Stimulated activated CD4-positive, alpha-beta T cell treated with anti-CD3 and anti-CD28 coated beads, Interleukin-1b, Interleukin-23, amount 100 ng/mL, for 24 hours (primary cell): Measurements from ENCODE around the gene ZNF256.

Source experiments
- DNase-seq, 4 experiments: peaks; one replicate each; pipeline ENCODE4 v3.0.0-alpha.2; 2020; ENCODE audit warnings: low read depth in 4 of 4, low spot score in 1 of 4

ZNF256 gene

DNA sequence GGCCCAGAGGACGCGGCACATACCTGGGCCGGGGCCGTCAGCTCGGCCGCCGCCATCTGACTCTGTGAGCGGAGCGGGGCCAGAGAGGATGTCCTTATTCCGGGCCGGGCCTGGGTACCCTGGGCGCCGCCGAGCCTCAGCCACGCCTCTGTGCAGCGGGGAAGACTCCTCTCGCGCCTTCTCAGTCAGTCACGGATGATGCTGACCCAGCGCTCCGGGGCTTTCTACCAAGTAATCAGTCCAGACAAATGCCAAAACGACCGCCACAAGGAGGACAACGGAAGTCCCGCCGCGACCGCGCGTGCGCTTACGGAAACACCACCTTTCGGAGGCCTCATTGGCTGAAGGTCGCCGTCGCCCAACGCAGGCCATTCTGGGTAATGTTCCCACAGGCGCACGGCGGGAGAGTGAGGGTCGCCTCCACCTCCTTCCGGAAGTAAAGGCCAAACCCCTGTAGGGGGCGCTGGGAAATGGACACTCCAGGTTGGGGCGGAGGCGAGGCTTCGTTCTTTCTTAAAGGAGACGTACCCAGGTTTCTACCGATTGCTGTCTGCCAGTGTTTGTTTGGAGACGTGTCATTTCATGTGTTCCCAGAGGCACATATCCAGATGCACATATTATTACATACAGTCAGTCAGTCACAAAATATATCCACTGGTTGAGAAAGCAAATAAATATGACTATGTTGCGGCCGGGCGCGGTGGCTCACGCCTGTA lies at the start of gene ZNF256:
Gene ZNF256, minus strand, starts transcription at position 288 of the 716 bp plus-strand sequence. Its CDS starts 232 bp downstream, at position 56.
- peak; percentile 79 to 86 (median 84) for DNase-seq

DNA sequence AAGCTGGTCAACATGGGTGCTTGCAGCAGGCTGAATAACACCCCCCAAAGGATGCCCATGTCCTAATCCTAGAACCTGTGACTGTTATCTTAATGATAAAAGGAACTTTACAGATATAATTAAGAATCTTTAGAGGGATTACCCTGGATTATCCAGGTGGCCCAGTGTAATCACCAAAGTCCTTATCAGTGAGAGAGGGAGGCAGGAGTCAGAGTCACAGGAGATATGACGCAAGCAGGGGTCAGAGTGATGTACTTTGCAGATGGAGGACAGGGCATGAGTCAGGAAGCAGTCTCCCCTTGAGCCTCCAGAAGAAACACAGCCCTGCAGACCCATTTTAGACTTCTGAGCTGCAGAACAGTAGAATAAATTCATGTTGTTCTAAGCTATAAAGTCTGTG lies 45.3 kb upstream of the ZNF256 start:
- no peak for DNase-seq

DNA sequence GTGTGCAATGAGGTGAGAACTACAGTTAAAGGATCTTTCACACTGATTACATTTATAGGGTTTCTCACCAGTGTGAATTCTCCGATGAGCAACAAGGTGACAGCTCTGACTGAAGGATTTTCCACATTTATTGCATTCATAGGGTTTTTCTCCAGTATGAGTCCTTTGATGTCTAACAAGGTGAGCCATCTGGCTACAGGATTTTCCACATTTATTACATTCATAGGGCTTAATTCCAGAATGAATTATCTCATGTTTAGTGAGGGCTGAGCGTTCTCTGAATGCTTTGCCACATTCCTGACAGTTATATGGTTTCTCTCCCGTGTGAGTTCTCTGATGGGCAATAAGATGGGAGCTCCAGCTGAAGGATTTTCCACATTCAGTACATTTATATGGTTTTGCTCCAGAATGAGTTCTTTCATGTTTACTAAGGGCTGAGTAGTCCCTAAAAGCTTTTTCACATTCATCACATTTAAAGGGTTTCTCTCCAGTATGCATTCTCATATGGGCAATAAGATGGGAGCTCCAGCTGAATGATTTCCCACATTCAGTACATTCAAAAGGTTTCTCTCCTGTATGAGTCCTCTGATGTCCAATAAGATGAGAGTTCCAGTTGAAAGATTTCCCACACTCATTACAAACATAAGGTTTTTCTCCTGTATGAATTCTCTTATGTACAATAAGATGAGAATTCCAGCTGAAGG lies 31.2 kb upstream of the ZNF256 start:
- DNase-seq, result no peak

DNA sequence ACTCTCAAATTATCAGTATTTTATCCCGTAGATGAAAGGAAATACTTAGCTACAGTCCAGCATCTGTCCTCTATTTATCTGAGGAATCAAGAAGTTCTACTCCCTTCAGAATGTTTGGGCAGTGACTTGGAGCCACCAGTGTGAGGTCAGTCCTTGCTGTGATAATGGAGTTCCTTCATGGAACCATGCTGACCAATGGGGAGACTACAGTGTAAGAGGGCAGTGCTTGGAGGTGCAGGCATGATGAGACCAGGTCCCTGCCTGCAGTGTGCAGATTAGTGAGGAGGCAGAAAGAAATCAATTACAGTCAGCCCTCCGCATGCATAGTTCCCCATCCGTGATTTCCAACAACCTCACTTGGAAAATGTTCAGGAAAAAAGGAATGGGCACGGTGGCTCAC lies 26.9 kb upstream of the ZNF256 start, which contains the start of gene C19orf18:
Gene C19orf18, minus strand, starts transcription at position 101 of the 400 bp plus-strand sequence. CDS start 102 bp downstream, outside the sequence.
- no peak for DNase-seq

DNA sequence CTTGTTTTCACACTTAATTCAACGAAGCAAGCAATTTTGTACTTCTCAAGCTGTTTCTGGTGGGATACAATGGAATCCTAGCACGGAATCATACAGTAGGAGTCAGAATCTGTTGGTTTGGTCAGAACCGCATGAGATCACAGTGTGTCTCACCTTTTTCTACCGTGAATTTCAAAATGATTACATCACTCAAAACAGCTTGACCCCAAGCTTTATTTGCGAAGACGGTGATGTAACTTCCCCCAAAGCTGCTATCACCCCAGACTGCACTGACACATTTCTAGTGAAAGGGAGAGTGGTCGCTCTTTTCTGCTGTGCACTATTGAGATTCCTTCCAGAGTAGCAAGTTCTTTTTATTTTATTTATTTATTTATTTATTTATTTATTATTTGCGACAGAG lies 17.3 kb upstream of the ZNF256 start:
- DNase-seq, result no peak

DNA sequence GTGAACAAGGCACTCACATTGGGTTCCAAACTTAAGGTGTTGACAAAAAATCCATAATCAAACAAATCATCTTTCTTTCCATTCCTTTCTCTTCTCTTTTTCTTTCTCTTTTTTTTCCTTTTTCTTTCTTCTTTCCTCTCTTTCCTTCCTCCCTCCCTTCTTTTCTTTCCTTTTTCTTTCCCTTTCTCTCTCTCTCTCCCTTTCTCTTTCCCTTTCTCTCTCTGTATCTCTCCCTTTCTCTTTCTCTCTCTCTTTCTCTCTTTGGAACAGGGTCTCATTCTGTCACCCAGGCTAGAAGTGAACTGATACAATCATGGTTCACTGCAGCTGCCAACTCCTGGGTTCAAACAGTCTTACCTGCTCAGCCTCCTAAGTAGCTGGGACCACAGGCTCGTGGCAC lies 14.3 kb upstream of the ZNF256 start:
- no peak for DNase-seq

DNA sequence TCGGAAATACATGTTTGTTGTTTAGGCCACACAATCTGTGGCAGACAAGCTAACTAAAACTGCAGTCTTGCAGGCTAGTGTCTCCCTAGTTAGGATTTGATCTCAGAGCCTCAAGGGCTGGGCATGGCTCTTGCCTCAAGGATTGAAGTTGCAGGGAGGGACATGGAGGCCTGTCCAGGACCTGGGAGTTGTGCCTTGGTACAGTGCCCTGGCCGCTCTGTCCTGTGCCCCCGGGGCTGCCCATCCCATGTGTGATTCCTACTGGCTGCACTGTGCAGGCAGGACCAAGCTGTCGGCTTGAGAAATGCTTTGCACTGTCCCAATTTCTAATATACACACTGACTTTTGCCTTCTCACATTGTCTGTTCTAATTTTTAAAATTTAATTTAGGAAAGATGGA lies 7.5 kb upstream of the ZNF256 start:
- no peak for DNase-seq

DNA sequence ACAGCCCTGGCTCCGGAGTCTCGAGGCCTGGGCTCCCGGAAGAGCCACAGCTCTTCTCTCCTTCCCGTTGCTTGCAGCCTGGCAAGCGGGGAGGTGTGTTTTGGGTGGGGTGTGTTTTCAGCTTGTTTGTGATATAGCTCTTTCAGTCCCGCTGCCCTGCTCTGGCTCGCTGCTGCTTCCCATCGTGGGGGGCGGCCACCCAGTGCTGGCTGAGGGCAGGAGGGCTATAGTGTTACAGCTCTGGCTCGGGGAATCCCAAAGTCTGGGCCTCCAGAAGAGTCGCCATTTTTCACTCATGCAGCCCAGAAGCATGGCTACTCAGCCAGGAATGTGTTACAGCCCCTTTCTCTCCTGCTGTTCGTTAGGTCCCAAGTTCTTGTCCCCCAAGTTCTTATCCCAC lies 2.2 kb upstream of the ZNF256 start:
- no peak for DNase-seq

DNA sequence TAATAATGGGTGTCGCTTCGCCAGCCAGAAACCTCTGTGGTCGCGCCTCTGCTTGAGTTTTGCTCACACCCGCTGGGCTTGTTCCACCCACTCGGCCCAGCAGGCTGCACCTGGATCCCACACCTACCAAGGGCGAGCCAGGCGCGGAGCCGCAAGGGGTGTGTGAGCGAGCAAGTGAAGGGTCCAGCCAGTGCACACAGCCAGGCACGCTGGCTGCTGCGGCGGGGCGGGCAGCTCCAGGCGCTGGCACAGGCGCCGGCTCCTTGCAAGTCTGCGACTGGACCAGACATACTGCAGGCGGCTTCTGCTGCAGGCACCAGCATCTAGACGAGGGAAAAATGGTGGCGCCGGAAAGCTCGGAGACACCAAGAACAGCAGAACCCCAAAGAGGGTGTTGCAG lies 1.8 kb upstream of the ZNF256 start:
- no peak for DNase-seq

DNA sequence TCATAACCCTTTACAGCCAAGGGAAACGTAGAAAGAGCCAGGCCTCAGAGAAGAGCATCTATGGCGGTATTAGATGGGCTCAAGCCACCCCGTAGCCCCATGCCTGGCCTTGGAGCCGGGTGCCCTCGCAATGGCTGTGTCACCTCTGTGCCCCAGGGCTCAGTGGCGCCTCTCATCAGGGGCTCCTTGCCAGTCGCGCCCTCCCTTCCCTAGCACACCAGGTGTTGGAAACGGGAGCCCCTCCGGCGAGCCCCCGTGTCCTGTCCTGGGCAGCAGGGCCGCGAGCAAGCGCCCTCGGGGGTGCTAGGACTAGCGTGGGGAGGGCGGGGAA lies 453 bp downstream of the ZNF256 start:
- no peak for DNase-seq

DNA sequence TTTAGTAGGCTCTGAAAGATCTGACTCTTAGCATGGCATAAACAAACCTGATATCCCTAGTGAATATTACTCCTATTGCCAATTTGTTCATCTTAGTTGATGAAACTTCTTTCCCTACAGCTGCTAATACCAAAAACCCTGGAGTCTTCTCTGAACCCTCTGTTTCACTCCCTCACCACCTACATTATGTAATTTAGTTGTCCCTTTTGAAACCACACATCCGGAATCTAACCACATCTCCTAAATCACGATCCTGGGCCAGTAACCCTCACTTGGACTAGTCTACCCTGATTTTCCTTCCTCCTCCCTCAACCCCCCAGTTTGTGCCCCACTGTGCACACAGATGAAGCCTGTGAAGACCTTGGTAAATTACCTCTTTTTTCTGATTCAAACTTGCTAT lies 1.2 kb downstream of the ZNF256 start:
- DNase-seq, result no peak

DNA sequence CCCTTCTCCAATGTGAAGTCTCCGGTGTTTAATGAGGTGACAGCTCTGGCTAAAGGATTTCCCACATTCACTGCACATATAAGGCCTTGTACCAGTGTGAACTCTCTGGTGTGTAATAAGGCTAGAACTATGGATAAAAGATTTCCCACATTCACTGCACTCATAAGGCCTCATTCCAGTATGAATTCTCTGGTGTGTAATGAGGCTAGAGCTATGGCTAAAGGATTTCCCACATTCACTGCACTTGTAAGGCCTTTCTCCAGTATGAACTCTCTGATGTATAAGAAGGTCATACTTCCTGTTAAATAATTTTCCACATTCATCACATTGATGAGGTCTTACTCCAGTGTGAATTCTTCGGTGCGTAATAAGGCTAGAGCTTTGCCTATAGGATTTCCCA lies 5.9 kb downstream of the ZNF256 start:
- DNase-seq, result no peak

DNA sequence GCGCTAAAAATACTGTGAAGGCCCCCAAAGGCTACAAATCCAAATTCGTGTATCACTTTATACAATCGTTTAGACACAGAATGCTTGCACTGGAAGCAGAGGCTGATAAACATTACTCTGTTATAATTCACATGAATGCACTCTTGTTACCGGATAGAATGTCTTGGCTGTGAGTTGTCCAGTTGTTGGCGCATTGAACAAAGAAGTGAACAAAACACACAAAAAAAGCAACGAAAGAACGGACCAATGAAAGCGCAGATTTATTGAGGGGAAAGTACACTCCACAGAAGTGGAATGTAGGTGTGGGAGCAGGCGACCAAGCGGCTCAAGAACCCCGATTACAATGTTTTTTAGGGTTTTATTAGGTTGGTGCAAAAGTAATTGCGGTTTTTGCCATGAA lies 11.8 kb downstream of the ZNF256 start:
- DNase-seq, result no peak

DNA sequence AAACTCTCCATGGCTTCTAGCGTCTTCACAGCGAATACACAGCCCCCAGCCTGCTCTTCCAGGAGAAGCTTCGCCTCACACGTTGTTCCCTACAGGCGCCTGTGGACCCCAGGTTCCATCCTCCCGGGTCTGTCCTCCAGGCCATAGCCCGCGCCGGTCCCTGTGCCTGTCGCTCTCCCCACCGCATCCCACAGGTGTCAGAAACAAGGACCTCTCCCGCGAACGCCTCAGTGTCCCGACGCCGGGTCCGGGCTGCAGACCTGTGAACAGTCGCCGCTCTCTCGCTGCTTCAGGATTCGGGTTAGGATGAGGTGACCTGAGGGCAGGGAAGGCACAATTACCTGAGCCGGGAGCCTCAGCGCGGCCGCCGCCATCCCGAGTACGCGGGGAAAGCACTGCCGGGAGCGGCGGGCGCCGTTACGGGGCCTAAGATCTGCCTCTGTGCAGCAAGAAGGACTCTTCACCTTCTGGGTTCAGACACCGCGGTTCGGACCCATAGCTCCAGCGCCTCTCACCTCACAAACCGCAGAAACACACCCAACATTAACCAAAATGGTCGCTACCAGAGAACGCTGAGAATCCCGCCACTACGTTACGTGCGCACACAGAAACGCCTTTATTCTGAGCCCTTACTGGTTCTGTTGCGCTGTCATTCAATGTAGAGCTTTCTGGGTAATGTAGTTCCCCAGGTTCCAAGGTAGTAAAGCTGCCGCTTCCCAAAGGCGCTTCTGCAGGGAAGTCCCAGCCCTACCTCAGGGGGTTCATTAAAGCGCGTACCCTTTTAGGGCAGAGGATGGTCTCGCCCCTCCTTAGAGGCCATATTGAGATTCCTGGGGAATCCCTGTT lies 12.5 kb downstream of the ZNF256 start, which contains the start of gene ZNF418:
Gene ZNF418, minus strand, starts transcription at position 583 of the 846 bp plus-strand sequence. CDS start 1,580 bp downstream, outside the sequence.
- peak in 1 of 4 experiments; percentile 8 for DNase-seq

DNA sequence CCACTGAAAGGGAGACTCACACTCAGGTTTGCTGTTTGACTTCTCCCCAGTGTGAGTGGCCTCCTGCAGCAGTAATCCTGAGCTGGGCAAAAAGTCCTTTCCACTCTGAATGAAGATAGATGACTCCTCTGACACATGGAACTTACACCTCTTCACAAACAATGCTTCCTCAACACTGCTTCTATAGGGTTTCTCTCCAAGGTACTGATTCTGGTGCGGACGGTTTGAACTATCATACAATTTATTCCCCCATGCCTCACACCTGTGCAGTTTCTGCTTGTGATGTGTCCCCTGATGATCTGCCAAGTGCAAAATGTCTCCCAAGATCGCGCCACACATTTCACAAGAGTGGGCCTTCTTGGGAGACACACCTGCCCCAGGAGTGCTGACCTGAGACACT lies 19.9 kb downstream of the ZNF256 start:
- no peak for DNase-seq

DNA sequence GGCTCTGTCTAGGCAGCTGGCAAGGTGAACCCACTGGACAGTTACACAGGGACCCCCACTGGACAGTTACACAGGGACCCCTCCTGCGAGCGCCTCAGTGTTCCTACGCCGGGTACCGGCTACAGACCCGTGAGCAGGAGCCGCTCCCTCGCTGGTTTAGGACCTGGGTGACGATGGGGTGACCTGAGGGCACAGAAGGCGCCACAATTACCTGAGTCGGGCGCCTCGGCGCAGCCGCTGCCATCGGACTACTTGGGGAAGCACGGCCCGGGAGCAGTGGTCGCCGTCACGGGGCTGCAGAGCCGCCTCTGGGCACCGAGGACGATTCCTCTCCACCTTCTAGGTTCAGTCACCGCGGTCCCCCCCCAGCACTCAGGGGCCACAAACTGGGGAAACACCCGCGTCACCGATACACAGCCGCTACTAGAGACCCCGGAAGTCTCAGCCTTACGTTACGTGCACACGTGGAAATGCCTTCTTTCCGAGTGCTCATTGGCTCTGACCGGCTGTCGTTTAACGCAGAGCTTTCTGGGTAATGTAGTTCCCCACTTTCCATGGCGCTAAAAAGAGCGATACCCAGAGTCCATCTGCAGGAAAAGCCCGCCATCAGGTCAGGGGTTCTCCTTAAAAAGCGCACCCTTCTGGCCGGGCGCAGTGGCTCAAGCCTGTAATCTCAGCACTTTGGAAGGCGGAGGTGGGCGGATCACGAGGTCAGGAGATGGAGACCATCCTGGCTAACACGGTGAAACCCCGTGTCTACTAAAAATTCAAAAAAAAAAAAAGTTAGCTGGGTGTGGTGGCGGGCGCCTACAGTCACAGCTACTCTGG lies 31.1 kb downstream of the ZNF256 start, which contains the start of gene ZNF417:
Gene ZNF417, minus strand, starts transcription at position 425 of the 828 bp plus-strand sequence. Its CDS starts 181 bp downstream, at position 244.
- peak; percentile 45 to 70 (median 58) for DNase-seq

DNA sequence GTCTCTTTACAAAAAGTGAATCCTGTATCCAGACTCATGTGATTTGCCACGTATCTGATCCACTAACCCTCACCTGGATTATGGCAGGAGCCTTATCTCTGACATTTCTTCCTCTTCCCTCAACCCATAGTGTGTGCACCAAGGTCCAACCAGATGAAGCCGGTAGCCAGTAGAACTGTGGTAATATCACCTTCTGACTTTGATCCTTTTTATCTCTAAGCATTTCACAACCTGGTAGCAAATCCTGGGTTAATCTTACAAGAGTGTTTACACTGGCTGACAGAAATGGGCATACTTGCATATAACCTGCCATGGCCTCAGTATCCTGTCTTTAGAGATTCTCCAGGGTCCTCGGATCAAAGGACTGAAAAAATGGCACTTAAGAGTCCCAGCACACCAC lies 33.0 kb downstream of the ZNF256 start:
- DNase-seq, result no peak

DNA sequence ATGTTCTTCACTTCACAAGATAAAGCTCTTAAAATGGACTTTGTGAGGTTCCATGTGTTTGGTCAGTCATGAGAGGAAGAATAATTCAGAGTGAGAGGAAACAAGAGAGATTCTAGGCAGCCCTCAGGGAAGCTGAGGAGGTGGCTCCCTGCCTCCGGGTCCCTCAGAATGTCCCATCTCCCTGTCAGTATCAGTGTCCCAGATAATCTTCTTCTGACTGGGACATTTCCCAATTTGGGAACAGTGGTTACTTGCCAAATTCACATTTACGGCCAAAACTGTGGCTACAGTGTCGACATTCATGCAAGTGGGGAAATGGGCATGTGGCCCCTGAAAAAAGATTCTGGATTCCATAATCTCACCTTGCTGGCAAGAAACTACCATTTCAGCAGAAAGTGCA lies 40.1 kb downstream of the ZNF256 start:
- no peak for DNase-seq

DNA sequence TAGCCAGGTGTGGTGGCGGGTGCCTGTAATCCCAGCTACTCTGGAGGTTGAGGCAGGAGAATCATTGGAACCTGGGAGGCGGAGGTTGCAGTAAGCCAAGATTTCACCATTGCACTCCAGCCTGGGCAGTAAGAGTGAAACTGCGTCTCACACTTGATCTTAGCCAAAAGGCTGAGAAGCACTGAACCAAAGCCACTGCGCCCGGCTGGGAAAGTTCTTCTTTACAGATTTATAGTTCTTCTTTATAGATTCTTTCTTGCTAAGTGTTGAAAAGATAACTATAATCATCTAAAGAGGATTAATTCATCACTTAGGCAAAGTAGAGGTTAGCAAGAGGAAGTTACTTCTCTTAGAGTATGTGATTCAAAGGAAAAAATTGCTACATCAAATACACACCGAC lies 42.2 kb downstream of the ZNF256 start:
- no peak for DNase-seq

DNA sequence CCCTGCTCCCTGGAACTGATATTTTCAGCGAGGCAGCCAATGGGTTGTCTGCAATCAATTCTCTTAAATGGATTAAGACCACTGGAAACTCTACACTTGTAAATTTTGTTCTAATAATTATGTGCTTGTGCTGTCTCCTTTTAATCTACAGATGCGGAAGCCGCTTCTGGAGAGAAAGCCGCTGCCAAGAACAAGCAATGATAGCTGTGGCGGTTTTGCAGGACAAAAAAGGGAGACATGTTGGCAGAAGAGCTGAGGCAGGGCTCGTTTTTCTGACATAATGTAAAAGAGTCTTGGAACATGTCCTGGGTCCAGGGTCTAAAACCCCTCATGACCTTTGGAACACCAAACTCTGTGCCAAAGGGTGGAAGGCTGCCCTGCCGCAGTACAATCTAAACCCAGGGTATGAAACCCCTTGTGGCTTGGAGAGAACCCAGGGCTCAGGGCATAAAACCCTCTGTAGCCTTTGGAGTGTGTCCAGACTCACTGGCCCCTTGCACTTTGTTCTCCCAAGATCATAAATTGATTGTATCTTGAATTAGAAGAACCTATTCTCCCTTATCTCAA lies 43.8 kb downstream of the ZNF256 start:
- DNase-seq, result no peak
